A549 (cell line): Measurements from ENCODE around the gene EFNA5.

Experiments
- EP300 ChIP-seq, 2 experiments: fragments of >200 bp; sonication (Bioruptor Twin); formaldehyde crosslinking; IDR thresholded peaks; 2 replicates in 1 of 2; 3 replicates in 1 of 2; pipeline ENCODE4 v1.6.1; 2016 to 2017
- GATA3 ChIP-seq: IDR thresholded peaks from 2 replicates; pipeline ENCODE4 v1.6.1; 2012; ENCODE audit warnings: borderline replicate concordance
- KDM5A ChIP-seq: fragments of 200-600 bp; sonication (generic); IDR thresholded peaks from 2 replicates; pipeline ENCODE4 v1.6.1; 2016; ENCODE audit warnings: antibody characterized with exemption, mild to moderate bottlenecking
- MAZ ChIP-seq: fragments of 150-350 bp; IDR thresholded peaks from 2 replicates; pipeline ENCODE4 v1.6.1; 2014; ENCODE audit warnings: antibody characterized with exemption, low read depth, low read length, borderline replicate concordance
- MYC ChIP-seq: IDR thresholded peaks from 2 replicates; pipeline ENCODE4 v1.6.1; 2012; ENCODE audit warnings: mild to moderate bottlenecking, inconsistent platforms, low read length, improper control_type of control experiment, borderline replicate concordance
- NPAS2 ChIP-seq: fragments of 250-450 bp; sonication (Bioruptor Pico); IDR thresholded peaks from 2 replicates; pipeline ENCODE4 v1.8.0; 2022; ENCODE audit warnings: mild to moderate bottlenecking, moderate library complexity, borderline replicate concordance
- PHF8 ChIP-seq: fragments of 200-600 bp; sonication (generic); IDR thresholded peaks from 2 replicates; pipeline ENCODE4 v1.6.1; 2016; ENCODE audit warnings: low read depth, mild to moderate bottlenecking, antibody characterized with exemption, moderate library complexity, borderline replicate concordance
- POLR2A ChIP-seq: IDR thresholded peaks from 2 replicates; pipeline ENCODE4 v1.6.1; 2012; ENCODE audit warnings: mild to moderate bottlenecking, low read length
- RCOR1 ChIP-seq: fragments of 150-350 bp; IDR thresholded peaks from 2 replicates; pipeline ENCODE4 v1.6.1; 2014; ENCODE audit warnings: antibody characterized with exemption, low read length, low read depth
- ZNF302 ChIP-seq: fragments of 250-450 bp; sonication (Bioruptor Pico); IDR thresholded peaks from 2 replicates; pipeline ENCODE4 v1.9.0; 2021; ENCODE audit warnings: inconsistent platforms, mild to moderate bottlenecking, moderate library complexity
- ZSCAN20 ChIP-seq: fragments of 250-450 bp; sonication (Bioruptor Pico); IDR thresholded peaks from 2 replicates; pipeline ENCODE4 v1.8.0; 2022; ENCODE audit warnings: mild to moderate bottlenecking, moderate library complexity
- TF ChIP-seq, protein P1 (sequence below): fragments of >200 bp; sonication (Bioruptor Twin); formaldehyde crosslinking; IDR thresholded peaks from 3 replicates; pipeline ENCODE4 v1.5.1; 2016
- TF ChIP-seq, protein P2 (sequence below): fragments of 450-650 bp; IDR thresholded peaks from 2 replicates; pipeline ENCODE4 v1.6.1; 2014; ENCODE audit warnings: antibody characterized with exemption

DNA sequence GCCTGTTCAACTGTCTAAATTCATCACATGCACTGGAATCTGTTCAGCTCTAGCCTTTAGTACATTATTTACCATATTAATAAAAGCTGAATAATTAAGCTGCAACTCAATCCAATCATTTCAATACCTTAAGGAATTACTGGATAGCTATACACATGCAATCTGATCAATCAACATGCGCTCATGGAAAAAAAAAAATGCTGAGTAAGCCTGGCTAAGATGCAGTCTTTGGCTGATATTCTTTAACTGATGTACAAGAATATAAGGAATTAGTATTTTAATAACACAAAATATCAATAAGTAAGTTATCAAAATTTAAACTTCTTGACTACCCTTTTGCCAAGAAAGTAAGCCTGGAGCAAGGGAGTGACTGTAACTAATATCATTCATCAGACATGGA, 15.9 kb downstream of the EFNA5 start:
- TF ChIP-seq POLR2A (no peak), EP300 (IDR thresholded peaks at IDR 0.05) (no peak), GATA3 (no peak), NPAS2 (no peak), ZNF302 (CRISPR knock-in tag) (no peak), PHF8 (no peak), KDM5A (no peak), ZSCAN20 (CRISPR knock-in tag) (no peak), MAZ (no peak), MYC (no peak), RCOR1 (no peak)
- TF ChIP-seq, protein P1, sequence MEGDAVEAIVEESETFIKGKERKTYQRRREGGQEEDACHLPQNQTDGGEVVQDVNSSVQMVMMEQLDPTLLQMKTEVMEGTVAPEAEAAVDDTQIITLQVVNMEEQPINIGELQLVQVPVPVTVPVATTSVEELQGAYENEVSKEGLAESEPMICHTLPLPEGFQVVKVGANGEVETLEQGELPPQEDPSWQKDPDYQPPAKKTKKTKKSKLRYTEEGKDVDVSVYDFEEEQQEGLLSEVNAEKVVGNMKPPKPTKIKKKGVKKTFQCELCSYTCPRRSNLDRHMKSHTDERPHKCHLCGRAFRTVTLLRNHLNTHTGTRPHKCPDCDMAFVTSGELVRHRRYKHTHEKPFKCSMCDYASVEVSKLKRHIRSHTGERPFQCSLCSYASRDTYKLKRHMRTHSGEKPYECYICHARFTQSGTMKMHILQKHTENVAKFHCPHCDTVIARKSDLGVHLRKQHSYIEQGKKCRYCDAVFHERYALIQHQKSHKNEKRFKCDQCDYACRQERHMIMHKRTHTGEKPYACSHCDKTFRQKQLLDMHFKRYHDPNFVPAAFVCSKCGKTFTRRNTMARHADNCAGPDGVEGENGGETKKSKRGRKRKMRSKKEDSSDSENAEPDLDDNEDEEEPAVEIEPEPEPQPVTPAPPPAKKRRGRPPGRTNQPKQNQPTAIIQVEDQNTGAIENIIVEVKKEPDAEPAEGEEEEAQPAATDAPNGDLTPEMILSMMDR = no peak
- TF ChIP-seq, protein P2, sequence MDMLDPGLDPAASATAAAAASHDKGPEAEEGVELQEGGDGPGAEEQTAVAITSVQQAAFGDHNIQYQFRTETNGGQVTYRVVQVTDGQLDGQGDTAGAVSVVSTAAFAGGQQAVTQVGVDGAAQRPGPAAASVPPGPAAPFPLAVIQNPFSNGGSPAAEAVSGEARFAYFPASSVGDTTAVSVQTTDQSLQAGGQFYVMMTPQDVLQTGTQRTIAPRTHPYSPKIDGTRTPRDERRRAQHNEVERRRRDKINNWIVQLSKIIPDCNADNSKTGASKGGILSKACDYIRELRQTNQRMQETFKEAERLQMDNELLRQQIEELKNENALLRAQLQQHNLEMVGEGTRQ = no peak
